ENCODE measurements around the gene STON1. TPM values are rescaled to one million over a fixed set of nuclear protein-coding genes. Genes with fewer than 3 reads are reported as not detected.

STON1 gene
- total RNA-seq, 2 donors from 2014 or later: 34.0 to 48.7 TPM

DNA sequence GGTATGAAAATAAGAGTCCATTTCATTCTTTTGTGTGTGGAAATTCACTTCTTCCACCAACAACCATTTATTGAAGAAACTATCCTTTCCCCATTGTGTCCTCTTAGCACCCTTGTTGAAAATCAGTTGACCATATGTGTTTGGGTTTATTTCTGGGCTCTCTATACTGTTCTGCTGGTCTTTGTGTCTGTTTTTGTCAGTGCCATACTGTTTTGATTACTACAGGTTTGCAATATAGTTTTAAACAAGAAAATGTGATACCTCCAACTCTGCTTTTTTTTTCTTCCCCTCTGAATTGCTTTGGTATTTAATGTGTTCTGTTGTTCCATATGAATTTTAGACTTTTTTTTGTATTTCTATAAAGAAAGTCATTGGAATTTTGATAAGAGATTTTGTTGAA lies 96.1 kb downstream of the STON1 start:
- Histone ChIP-seq H3K27ac (no peak overlapping the region), H3K9me3 (no peaks in the 10 kb centered on the region), H3K36me3 (no peaks in the 10 kb centered on the region), H3K4me1 (replicated peaks) (no peaks in the 10 kb centered on the region), H3K27me3 (replicated peaks; ENCODE audit: insufficient read depth) (no peaks in the 10 kb centered on the region), H3K4me3 (no peak overlapping the region)
- intact Hi-C loops (cut with DNase I): no loop called here
- DNase-seq (ENCODE audit: low spot score): no peak
- TF ChIP-seq, protein P1, sequence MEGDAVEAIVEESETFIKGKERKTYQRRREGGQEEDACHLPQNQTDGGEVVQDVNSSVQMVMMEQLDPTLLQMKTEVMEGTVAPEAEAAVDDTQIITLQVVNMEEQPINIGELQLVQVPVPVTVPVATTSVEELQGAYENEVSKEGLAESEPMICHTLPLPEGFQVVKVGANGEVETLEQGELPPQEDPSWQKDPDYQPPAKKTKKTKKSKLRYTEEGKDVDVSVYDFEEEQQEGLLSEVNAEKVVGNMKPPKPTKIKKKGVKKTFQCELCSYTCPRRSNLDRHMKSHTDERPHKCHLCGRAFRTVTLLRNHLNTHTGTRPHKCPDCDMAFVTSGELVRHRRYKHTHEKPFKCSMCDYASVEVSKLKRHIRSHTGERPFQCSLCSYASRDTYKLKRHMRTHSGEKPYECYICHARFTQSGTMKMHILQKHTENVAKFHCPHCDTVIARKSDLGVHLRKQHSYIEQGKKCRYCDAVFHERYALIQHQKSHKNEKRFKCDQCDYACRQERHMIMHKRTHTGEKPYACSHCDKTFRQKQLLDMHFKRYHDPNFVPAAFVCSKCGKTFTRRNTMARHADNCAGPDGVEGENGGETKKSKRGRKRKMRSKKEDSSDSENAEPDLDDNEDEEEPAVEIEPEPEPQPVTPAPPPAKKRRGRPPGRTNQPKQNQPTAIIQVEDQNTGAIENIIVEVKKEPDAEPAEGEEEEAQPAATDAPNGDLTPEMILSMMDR (IDR thresholded peaks at IDR 0.05): no peak
- TF ChIP-seq POLR2AphosphoS5 (IDR thresholded peaks at IDR 0.05) (no peak), POLR2A (IDR thresholded peaks at IDR 0.05) (no peak)

DNA sequence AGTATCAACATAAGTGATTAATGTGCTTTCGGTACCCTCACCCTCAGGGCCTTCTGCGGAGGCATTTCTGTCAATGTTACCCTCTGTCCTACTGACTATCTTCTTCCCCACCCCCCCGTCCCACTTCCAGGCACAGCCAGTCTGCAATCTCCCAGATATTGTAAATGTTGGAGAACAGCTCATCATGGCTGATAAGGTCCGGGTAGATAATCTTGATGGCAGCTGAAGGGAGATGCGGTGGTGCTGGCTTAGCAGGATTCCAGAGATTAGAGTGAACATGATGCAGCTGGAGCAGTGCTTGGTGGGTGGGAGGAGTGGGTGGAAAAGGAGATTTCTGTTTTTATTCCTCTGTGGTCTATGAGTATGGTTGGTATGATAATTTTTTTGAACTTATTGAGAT lies 103.2 kb downstream of the STON1 start:
- no peaks in the 10 kb centered on the region for H3K27me3 ChIP-seq (replicated peaks; ENCODE audit: insufficient read depth)
- H3K4me1 ChIP-seq (replicated peaks): no peaks in the 10 kb centered on the region
- no peak overlapping the region for H3K4me3 ChIP-seq
- intact Hi-C loops (cut with DNase I): no loop called here
- no peaks in the 10 kb centered on the region for H3K9me3 ChIP-seq
- no peak for TF ChIP-seq POLR2AphosphoS5 (IDR thresholded peaks at IDR 0.05)
- no peak for TF ChIP-seq POLR2A (IDR thresholded peaks at IDR 0.05)
- WGBS: 61% methylated on average over 5 of the region's 5 CpGs
- DNase-seq (ENCODE audit: low spot score): no peak
- H3K27ac ChIP-seq: no peak overlapping the region
- H3K36me3 ChIP-seq: no peaks in the 10 kb centered on the region

DNA sequence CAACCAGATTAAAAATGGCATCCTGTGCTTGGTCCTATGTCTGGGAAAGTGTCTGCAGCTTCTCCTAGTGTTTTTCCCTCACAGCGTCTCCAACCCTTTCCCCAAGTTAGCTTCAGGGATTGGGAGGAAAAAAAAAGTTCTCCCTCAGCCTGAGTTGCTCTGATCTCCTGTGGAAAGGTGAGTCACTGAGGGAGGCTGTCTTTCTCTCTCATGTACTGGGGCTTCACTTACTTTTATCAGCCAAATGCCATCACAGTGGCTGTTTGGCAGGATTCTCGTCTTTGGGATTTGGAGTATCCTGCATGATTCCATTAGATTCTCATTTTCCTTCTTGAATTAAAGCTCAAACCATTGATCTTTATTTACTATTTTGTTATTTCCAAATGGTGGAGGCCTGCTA lies 105.8 kb downstream of the STON1 start:
- no peaks in the 10 kb centered on the region for H3K9me3 ChIP-seq
- no peak overlapping the region for H3K27ac ChIP-seq
- intact Hi-C loops (cut with DNase I): no loop called here

DNA sequence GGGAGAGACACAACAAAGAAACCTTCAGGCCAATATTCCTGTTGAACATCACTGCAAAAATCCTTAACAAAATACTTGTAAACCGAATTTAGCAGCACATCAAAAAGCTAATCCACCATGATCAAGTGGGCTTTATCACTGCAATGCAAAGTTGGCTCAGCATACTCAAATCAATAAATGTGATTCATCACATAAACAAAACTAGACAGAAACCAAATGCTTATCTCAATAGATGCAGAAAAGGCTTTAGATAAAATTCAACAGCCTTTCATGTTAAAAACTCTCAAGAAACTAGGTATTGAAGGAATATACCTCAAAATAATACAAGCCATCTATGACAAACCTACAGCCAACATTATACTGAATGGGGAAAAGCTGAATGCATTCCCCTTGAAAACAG lies 108.3 kb downstream of the STON1 start:
- H3K27ac ChIP-seq: no peak overlapping the region
- H3K27me3 ChIP-seq (replicated peaks; ENCODE audit: insufficient read depth): no peaks in the 10 kb centered on the region
- no peak for TF ChIP-seq POLR2A (IDR thresholded peaks at IDR 0.05)
- TF ChIP-seq, protein P1 (IDR thresholded peaks at IDR 0.05): no peak
- TF ChIP-seq POLR2AphosphoS5 (IDR thresholded peaks at IDR 0.05): no peak
- DNase-seq (ENCODE audit: low spot score): no peak
- 78% methylated on average over 1 of the region's 1 CpG for WGBS
- H3K36me3 ChIP-seq: no peaks in the 10 kb centered on the region
- no peak overlapping the region for H3K4me3 ChIP-seq
- H3K9me3 ChIP-seq: no peaks in the 10 kb centered on the region
- no peaks in the 10 kb centered on the region for H3K4me1 ChIP-seq (replicated peaks)
- intact Hi-C loops (cut with DNase I): no loop called here

More for the DNA sequence above, 105.8 kb downstream of the STON1 start:
- WGBS: 76% methylated on average over 2 of the region's 2 CpGs
- Histone ChIP-seq H3K36me3 (no peaks in the 10 kb centered on the region), H3K4me1 (replicated peaks) (no peaks in the 10 kb centered on the region), H3K27me3 (replicated peaks; ENCODE audit: insufficient read depth) (no peaks in the 10 kb centered on the region), H3K4me3 (no peak overlapping the region)
- no peak for DNase-seq (ENCODE audit: low spot score)
- TF ChIP-seq POLR2A (IDR thresholded peaks at IDR 0.05) (no peak), POLR2AphosphoS5 (IDR thresholded peaks at IDR 0.05) (no peak)
- TF ChIP-seq, protein P1 (IDR thresholded peaks at IDR 0.05): no peak

Small RNA genes lying within 50 kb of the gene (small RNA-seq; reads per million reads assigned to genes)
- gene RNU6-282P (0 reads per million in 2 donors), gene TPT1P11 (0 reads per million in 2 donors)

Other genes with a start within 250 kb of the STON1 start
- 10 to 100 TPM; 12.9 to 26.6 TPM for gene FOXN2, start 215.5 kb upstream of the STON1 start, total RNA-seq
- 10 to 100 TPM; 52.8 to 56.2 TPM for gene PPP1R21, start 89.4 kb upstream of the STON1 start, total RNA-seq
- 1 to 10 TPM in 1 of 2 donors, under 1 TPM in 1; 0.68 to 3.6 TPM for gene GTF2A1L, start 87.7 kb downstream of the STON1 start, total RNA-seq
- gene LHCGR, start 225.6 kb downstream of the STON1 start, total RNA-seq: 1 to 10 TPM in 1 of 2 donors, not detected in 1; 1.6 TPM

Measured in prostate gland (tissue), 2 donors.